SW 1271 (cell line): ENCODE results near the gene TMEM161A.
"Not testable (repeated sequence)": the region's sequence is repeated elsewhere in the genome, so short reads cannot be mapped to it uniquely, and the experiment has no call there.

Experiments
- DNase-seq, 2 experiments: peaks; one replicate each; lab custom pipeline; 2025; lab: John Stamatoyannopoulos, UW

The TMEM161A gene

GRCh38 chr19:19138109-19138981, at the start of gene TMEM161A:
Gene TMEM161A (minus strand): TSS chr19:19138478. CDS start chr19:19138428, 50 bp downstream.
- DNase-seq: peak; percentile 95 to 96

GRCh38 chr19:19186742-19187141, 48.5 kb upstream of the TMEM161A start:
- no peak for DNase-seq

- no peak for DNase-seq
These were observed 47.8 kb upstream of the TMEM161A start for GRCh38 chr19:19185853-19186740.

GRCh38 chr19:19181488-19181998, 43.3 kb upstream of the TMEM161A start:
- no peak for DNase-seq

GRCh38 chr19:19179548-19180441, 41.5 kb upstream of the TMEM161A start:
- no peak for DNase-seq

GRCh38 chr19:19176950-19177349, 38.7 kb upstream of the TMEM161A start:
- no peak for DNase-seq

- not testable (repeated sequence) for DNase-seq
These were observed 35.0 kb upstream of the TMEM161A start for GRCh38 chr19:19173243-19173642.

GRCh38 chr19:19171821-19172532, 33.7 kb upstream of the TMEM161A start:
- no peak for DNase-seq

- DNase-seq: no peak
These were observed 32.8 kb upstream of the TMEM161A start for GRCh38 chr19:19170873-19171672.

- DNase-seq: no peak
These were observed 32.0 kb upstream of the TMEM161A start, which contains the start of gene MEF2B for GRCh38 chr19:19170053-19170872. Gene MEF2B (minus strand): TSS chr19:19170263. CDS start chr19:19150735, 19,528 bp downstream.

- DNase-seq: no peak
These were observed 31.2 kb upstream of the TMEM161A start for GRCh38 chr19:19169236-19170052.

GRCh38 chr19:19167612-19168011, 29.3 kb upstream of the TMEM161A start:
- no peak for DNase-seq

GRCh38 chr19:19165396-19165795, 27.1 kb upstream of the TMEM161A start:
- no peak for DNase-seq

- no peak for DNase-seq
These were observed 24.2 kb upstream of the TMEM161A start for GRCh38 chr19:19162495-19162894.

GRCh38 chr19:19160461-19161035, 22.3 kb upstream of the TMEM161A start:
- DNase-seq: no peak

GRCh38 chr19:19159534-19159933, 21.3 kb upstream of the TMEM161A start:
- DNase-seq: no peak

GRCh38 chr19:19157808-19158207, 19.5 kb upstream of the TMEM161A start:
- DNase-seq: no peak
